ENCODE results near the gene RAF1.
"Not testable (repeated sequence)": the region's sequence is repeated elsewhere in the genome, so short reads cannot be mapped to it uniquely, and the experiment has no call there.

RAF1 gene

DNA sequence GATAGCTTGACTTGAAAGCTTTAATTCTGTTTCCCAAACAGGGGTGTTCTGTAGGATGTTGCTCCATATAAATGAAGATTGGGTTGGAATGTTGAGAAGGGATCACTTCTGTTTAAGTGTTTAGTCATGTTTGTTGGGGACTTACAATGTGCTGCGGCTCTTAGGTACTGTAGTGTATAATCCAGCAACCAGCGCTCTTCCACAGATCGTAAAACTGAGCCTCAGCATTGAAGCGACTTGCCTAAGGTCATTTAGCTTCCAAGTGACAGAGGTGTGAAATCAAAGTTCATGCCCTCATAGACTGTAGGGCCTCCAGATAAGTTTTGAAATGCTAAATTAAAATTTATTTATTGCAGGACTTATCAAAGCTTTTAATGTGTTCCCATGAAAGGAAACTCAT is 105.2 kb downstream of the RAF1 start:
- no peak for DNase-seq (ENCODE audit: low spot score)

DNA sequence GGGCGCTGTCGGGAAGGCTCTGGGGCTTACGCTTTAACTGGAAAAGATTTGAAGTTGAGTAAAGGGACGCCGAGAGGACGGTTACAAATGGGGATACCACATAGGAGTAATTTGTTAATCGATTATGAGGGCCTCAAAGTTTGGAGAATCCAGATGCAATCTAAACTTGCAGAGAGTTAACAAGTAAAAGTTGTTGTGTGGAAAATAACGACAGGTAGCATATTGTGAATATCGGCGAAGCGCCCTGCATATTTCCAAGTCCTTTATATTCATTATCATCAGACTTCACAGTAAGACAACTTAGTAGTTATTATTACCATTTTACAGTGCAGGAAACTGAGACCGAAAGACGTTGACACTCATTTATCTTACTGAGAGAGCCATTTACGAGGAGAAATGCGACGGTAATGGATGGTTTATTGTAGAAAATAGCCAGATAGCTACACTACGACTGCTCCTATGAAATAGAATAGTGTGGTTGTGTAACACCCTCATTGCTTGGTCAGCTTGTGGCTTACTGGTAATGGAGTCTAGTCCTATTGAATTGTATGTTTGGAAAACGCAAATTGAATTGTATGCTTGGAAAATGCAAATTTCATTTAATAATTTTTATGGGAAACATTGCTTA is 106.3 kb downstream of the RAF1 start:
- no peak for DNase-seq (ENCODE audit: low spot score)

DNA sequence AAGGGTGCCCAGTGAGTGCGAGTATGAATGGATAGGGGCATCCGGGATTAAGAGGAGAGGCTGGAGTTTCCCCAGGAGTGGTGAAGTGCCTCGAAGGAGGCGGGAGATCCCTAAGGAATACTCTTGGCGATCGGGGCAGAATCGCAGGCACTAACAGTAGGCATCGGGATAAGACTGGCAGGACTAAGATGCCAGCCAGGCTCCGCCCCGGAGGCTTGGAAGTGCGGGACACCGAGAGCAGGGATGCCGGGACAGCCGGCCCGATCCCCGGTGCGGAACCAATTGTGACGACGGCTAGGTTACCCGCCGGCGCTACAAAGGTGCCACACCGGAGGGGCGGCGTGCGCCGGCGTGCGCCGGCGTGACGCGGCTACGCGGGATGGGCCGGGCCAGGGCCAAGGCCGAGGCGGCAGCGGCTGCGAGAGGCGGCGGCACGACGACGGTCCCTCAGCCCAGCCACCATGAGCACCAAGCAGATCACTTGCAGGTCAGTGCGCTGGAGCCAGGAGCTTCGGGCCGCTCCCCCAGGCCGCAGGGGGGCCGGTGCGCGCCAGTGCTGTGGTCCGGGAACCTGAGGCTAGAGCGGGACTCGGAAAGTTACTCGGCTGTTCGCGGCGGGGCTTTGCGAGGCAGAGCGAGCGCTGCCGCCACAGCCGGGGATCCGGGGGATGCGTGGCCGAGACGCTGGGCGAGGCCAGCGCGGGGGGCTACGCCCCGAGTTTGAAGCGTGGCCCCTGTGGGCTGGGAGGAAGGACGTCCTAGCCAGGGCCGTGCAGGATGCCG is 107.0 kb downstream of the RAF1 start, which contains the start of gene MKRN2:
Gene MKRN2 (plus strand): TSS at position 398 of the 783 bp plus-strand sequence. CDS start 64 bp downstream, at position 462.
- peak; percentile 84 for DNase-seq (ENCODE audit: low spot score)

DNA sequence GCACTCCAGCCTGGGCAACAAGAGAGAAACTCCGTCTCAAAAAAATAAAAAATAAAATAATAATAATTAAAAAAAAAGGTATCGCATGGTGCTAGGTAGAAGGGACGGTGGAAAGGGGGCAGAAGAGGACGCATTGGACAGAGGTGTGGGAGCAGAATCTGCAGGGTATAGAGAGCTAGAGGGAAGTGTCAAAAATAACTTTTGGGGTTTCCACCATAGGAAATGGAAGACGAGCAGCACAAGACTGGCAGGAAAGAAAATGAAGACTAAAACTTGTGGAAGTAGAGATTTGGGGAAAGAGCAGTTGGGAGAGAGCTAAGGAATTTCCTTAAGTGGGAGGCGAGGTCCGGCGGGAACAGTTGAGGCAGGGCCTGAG is 107.6 kb downstream of the RAF1 start:
- no peak for DNase-seq (ENCODE audit: low spot score)

DNA sequence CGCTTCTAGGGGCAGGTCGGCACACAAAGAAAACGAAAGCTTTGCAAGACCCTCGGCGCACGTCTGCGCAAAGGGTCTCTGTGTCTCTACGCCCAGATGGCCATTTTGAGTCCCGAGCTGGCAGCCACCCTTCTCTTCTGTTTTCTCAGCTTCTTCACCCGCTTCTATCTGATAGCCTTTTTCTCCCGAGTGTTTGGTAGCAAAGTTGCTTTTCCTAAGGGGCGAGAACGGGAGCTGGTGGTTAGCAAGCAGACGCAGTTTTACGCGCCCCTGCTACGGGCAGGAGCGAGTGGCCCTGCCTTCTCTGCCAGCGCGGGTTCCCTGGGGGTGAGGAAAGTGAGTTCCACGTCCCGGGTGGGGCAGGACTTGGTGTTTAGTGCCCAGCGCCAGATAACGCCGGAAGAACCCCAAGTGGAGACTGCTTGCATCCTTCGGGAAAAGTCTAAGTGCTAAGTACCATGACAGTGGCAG is 110.0 kb downstream of the RAF1 start:
- DNase-seq (ENCODE audit: low spot score): no peak

DNA sequence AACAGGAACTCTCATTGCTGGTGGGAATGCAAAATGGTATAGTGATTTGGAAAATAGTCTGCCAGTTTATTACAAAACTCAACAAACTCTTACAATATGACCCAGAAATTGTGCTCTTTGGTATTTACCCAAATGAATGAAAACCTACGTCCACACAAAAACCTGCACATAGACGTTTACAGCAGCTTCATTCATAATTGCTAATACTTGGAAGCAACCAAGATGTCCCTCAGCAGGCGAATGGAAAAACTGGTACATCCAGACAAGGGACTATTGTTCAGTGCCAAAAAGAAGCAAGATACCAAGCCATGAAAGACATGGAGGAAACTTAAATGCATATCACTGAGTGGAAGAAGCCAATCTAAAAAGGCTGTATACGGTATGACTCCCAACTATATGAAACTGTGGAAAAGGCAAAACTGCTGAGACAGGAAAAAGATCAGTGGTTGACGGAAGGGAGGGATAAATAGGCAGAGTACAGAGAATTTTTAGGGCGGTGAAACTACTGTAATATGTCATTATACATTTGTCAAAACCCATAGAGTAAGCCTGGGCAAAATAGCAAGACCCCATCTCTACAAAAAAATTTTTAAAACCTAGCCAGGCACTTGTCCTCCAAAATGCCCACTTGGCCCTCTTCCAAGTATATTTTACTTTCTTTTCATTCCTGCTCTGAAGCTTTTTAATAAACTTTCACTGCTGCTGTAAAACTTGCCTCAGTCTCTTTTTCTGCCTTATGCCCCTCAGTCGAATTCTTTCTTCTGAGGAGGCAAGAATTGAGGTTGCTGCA is 113.8 kb downstream of the RAF1 start:
- DNase-seq (ENCODE audit: low spot score): no peak

DNA sequence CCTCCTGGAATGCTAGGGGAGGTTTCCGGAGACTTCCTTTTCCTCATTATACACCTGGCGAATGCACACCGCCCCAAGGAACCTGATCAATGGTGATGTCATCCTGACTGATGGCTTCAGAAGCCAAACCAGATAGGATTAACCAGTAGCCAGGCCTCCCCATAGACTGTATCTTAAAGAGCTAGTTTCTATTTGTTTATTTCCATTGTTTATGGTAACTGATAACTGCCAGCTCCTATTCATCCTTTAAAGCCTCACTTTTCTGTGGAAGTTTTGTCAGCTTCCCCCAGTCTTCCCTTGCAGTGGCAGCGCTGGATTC is 118.5 kb downstream of the RAF1 start, which contains the start of gene MKRN2OS:
Gene MKRN2OS (minus strand): TSS at position 27 of the 319 bp plus-strand sequence. CDS start 35 bp downstream, outside the sequence.
- no peak for DNase-seq (ENCODE audit: low spot score)

DNA sequence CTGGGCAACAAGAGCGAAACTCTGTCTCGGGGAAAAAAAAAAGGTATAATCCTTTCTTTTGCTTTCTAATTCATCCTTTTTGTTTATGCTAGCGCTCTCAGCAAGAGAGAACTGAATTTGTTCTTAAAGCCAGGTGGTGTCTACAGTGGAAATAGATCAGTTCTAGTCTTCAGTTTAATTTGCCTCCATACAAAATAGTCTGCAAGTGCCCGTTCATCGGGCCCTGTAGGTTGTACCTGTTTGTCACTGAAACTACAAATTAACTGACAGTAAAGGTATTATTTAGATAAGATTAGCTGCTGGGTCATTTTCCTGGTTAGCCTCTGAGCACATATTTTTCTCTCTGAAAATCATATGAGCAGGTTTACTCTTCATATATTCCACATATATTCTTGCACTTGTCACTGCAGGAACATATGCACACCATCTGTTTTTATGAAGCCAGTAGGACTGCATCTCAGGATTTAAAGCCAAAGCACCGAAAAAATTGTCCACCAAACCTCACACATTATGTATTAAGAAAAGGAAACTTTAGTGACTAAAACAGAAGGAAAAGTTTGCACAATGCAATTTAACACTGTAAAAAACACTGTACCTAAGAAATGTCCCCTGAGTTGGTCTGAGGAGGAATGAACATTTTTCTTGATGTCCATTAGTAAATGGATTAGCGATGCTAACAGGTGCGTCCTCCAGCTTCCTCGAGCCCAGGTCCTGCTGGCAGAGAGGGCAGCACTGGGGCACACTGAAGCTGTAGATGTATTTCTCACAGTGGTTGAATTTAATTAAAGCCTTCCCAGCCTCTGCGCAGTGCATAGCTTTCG is 119.1 kb downstream of the RAF1 start:
- no peak for DNase-seq (ENCODE audit: low spot score)

DNA sequence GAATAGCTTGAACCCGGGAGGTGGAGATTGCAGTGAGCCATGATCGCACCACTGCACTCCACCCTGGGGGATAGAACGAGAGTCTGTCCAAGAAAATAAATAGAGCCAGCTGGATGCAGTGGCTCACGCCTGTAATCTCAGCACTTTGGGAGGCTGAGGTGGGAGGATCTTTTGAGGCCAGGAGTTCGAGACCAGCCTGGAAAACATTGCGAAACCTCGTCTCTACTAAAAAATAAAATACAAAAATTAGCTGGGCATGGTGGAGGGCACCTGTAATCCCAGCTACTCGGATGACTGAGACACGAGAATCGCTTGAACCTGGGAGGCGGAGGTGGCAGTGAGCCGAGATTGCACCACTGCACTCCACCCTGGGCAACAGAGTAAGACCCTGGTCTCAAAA is 120.4 kb downstream of the RAF1 start:
- not testable (repeated sequence) for DNase-seq (ENCODE audit: low spot score)

DNA sequence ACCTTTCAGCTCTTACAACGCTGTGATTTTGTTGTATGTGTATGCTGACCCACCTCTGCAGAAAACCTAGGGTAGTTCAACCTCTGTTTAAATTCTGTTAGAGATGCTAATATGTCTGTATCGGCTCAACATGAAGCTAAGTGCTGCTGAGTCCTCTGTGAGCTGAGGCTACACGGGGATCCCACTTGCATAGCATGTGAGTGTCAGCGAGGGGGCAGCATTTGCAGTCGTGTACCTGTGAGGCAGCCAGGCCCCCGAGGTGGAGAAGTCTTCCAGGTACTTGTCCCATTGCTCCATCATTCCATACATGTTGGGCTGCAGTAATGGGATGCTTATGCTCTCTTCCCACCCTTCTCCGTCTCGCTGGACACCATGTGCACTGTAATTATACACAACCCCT is 122.3 kb downstream of the RAF1 start:
- DNase-seq (ENCODE audit: low spot score): no peak

DNA sequence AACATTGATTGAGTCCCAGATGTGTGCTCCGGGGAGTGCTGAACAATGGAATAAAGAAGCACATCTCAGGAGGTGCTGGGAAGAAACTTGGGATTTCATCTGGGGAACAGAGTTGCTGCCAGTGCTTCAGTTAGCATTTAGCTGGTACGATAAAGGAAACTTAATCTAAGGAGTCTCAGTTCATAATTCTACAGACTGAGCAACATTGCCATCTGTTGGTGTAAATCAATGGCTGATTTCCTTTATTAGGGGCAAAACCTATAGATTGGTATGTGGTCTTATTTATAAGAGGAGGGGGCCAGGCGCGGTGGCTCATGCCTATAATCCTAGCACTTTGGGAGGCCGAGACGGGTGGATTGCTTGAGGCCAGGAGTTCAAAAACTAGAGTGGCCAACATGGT is 127.5 kb downstream of the RAF1 start:
- no peak for DNase-seq (ENCODE audit: low spot score)
